8988T (cell line): Measurements from ENCODE around the gene CACNG8.
"Not testable (repeated sequence)": the region's sequence is repeated elsewhere in the genome, so short reads cannot be mapped to it uniquely, and the experiment has no call there.

Source experiments
- DNase-seq: peaks from one replicate; pipeline ENCODE4 v3.0.0; 2011

The CACNG8 gene

DNA sequence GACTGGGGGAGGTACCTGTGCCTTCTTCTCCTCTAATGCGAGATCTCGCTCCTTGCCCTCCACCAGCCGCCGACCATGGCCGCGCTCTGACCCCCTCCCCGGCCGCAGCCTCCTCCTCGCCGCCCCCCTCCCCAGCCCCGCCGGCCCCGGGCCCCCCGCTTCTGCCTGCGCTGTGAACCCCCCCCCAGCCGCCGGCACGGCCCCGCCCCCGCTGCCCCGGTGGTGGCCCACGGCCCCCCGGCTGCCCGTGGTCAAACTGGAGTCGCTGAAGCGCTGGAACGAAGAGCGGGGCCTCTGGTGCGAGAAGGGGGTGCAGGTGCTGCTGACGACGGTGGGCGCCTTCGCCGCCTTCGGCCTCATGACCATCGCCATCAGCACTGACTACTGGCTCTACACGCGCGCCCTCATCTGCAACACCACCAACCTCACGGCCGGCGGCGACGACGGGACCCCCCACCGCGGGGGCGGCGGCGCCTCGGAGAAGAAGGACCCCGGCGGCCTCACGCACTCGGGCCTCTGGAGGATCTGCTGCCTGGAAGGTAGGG lies at the start of gene CACNG8:
TSS of gene CACNG8 (plus strand) at position 51 of the 545 bp plus-strand sequence.
- DNase-seq: no peak

DNA sequence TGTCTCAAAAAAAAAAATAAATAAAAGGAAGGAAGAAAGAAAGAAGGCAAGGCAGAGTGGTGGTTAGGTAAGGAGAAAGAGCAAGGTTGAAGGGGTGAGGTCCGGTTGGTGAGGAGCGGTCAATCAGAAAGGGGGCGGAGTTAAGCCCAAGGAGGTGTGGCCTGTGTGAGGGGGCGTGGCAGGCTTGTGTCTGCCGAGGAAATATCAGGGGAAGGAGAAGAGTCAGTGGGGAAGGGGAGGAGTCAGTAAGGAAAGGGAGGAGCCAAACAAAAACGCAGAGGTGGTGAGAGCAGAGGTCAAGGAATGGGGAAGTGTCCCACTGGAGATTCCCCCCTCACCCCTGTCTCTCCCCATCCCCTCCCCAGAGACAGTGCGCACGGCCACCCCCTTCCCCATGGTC lies 47.7 kb upstream of the CACNG8 start:
- DNase-seq: no peak

DNA sequence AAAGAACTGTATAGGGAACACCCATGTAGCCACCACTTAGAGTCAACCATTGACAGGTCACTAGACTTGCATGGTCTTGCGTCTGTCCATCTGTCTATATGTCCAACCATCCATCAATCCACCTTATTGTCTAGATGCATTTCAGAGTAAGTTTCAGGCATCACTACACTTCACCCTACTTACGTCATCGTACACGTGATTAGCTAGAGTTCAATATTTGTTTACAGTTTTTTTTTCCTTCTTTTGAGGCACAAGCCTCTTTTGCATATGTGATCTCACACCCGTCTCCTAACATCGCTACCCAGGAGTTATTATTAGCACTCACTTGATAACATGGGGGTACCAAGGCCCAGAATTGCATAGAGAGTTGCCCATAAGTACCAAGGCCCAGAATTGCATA lies 46.7 kb upstream of the CACNG8 start:
- no peak for DNase-seq

DNA sequence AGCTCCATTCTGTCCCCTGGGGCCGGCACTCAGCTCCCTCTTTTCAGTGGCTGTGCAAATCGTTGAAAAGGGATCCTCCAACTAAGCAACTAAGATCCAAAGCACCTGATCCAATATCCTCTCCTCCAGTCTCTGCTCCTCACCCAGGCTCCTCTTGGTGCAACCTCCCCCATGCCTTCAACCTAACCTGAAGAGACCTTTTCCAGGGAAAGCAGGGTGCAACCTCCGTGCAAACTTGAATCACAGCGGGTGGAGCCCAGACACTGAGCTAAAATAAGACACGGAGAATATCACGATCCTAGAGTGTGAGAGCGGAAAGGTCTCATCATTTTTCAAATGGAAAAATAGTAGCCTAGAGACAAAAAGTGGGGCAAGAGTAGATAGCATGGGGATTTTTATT lies 45.4 kb upstream of the CACNG8 start:
- DNase-seq: no peak

DNA sequence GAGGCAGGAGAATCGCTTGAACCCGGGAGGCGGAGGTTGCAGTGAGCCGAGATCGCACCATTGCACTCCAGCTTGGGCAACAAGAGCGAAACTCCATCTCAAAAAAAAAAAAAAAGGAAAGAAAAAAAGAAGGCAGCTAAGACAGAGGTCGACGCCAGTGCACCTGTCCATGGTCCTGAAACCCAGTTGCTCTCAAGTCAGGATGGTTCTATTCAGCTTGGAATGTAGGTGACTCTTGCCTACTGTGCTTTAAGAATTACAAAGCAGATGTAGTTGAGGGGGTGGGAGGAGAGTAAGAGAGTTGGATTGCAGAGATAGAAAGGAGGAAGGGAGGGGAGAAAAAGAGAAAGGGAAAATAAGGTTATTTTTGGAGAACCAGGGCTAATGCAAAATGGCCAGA lies 35.0 kb upstream of the CACNG8 start:
- no peak for DNase-seq

DNA sequence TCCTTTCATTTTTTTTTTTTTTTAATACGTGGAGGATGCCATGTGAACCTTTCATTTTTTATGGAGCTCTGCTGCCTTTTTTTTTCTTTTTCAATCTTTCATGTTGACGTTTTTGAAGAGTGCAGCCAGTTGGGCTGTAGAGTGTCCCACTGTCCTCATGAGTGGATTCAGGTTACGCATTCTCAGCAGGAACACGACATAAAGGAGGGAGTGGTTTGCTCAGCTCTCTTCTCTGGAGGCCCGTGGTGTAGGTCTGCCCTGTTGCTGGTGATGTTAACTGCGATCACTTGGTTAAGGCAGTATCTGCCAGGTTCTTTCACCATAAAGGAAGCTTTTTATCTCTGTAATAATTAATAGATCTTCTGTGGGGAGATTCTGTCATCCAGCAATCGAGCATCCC lies 26.7 kb upstream of the CACNG8 start:
- DNase-seq: no peak

DNA sequence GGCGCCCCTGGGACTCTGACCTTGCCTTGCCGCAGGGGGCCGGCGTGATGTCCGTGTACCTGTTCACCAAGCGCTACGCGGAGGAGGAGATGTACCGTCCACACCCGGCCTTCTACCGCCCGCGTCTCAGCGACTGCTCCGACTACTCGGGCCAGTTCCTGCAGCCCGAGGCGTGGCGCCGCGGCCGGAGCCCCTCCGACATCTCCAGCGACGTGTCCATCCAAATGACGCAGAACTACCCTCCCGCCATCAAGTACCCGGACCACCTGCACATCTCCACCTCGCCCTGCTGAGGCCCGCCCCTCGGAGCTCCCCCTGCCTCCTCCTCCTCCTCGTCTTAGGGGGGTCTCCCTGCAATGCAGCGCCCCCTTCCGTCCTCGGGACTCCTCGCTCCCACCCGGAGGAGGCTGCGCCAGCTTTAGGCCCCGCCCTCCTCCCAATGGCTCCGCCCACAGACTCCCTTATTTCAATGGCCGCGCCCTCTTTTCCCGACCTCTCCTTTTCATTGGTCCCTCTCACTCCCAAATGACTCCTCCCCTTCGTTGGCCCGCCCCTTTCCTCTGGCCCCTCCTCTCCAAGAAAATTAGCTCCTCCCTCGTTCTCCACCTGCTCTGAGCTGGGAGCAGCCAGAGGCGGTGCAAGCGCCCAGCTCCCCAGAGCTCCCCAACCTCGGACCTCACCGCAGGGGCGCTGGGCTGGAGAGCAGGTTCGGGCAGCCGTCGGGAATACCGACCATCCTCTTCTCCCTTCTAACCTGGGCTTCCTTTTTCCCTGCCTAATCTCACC lies 20.5 kb upstream of the CACNG8 start:
- no peak for DNase-seq

DNA sequence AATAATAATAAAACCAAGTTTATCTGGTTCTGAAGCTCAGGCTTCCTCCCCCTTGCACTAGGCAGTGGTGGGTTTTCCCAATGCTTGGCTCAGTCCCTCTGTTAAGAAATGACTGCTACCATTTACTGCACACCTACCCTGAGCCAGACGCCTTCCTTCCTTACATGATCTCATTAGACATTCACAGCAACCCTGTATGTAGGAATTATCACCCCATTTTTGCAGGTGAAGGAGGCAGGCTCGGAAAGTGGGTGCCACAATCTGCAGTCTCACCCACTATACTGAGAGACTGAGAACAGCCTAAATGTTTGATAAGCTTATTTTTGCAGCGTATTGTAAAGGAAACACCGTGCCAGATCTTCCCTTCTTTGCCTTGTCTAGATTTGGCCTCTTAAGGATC lies 18.3 kb upstream of the CACNG8 start:
- DNase-seq: no peak

DNA sequence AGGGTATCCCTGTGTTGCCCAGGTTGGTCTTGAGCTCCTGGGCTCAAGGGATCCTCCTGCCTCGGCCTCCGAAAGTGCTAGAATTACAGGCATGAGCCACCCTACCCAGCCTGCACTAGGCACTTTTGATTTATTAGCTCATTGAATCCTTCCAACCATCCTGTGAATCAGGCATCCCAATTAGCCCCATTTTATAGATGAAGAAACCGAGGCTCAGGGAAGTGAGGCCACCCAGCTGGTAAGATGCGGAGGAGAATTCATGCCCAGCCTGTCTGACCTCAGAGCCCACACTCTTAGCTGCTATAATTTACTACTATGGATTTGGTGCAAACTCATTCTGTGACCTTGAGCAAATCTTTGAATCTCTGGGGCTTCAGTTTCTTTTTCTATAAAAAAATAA lies 17.8 kb upstream of the CACNG8 start:
- no peak for DNase-seq

DNA sequence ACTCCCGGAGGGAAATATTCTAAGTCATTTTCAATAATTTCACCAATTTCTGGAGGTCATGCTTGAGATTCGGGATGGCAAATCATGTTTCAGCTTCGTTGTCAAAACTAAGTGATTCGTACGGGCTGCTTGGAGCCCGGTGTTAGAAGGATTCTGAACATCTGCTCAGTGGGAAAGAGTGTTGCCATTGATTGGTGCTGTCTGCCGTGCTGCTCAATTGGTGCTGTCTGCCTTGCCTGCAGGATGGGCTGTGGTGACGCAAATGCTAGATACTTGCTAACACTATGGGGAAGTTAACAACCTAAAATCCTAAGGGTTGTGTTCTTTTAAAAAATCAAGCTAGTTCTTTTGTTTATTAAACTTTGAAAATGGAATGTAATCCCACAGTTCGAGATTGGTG lies 17.3 kb upstream of the CACNG8 start:
- DNase-seq: no peak

DNA sequence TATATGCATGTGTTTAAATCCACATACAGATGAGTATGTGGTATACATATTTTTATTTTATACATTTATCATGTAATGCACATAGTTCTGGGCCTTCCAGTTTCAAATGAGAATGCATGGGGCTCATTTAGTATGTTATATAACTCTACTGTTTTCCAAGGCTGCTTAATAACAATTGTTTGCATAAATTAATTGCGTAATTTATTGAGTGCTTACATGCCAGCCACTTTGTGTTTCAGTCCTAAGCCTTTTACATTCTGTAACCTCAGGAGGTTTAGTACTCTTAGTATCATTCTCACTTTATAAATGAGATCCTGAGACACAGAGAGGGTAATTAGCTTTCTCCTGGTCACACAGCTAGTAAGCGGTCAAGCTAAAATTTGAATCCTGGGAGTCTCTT lies 16.7 kb upstream of the CACNG8 start:
- DNase-seq: no peak

DNA sequence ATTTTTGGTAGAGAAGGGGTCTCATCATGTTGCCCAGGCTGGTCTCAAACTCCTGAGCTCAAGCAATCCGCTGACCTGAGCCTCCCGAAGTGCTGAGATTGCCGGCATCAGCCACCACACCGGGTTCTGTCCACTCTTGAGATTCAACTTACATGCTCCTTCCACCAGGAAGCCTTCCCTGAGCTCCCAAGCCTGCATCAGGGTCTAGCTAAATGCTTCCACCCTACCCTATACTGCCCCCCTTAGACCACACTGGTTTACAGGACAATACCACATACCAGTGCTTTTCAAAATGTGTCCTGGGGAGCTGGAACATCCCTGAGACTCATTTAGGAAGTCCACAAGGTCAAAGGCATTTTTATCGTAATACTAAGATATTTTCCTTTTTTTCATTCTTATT lies 15.1 kb upstream of the CACNG8 start:
- DNase-seq: no peak

DNA sequence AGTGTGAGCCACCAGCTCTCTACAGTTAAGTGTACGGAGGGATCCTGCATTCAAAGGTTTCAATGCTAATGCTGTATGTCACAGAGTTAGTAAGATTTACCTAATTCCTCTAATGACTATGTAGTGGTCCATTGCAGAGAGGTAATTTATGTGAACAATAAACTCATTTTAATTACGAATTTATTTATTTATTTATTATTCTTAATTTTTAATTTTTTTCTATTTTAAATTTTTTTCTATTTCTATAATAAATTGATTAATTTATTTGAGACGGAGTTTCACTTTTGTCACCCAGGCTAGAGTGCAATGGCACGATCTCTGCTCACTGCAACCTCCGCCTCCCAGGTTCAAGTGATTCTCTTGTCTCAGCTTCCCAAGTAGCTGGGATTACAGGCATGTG lies 14.1 kb upstream of the CACNG8 start:
- not testable (repeated sequence) for DNase-seq

DNA sequence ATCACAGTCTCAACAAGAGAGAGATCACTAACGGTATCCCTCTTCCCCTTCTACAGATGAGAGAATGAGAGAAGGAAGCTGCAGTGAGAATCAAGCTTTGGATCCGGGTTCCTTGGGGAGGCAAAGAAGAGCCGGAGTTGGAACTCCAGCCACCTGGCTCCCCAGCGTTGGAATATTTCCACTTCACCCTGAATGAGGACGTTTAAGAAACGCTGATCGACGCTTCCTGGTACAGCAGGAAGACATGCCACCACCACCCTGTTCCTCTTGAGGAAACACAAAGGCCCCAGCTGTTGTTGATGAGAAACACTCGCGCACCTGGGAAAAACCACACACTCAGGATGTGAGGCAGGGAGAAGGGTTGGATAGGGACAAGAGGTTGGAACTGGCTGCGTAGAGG lies 11.3 kb upstream of the CACNG8 start:
- DNase-seq: no peak

DNA sequence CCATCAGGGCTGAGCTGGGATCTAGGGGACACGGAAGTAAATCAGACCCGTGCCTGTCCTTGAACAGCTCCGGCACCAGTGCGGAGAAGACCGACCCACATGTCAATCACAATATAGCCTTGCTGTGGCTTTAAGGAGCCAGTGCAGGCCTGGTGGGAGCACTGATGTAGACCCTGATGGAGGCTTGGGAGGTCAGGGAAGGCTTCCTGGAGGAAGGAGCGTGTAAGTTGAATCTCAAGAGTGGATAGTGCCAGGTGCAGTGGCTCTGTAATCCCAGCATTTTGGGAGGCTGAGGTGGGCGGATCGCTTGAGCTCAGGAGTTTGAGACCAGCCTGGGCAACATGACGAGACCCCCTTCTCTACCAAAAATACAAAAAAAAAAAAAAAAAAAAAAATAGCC lies 10.8 kb upstream of the CACNG8 start:
- DNase-seq: no peak

DNA sequence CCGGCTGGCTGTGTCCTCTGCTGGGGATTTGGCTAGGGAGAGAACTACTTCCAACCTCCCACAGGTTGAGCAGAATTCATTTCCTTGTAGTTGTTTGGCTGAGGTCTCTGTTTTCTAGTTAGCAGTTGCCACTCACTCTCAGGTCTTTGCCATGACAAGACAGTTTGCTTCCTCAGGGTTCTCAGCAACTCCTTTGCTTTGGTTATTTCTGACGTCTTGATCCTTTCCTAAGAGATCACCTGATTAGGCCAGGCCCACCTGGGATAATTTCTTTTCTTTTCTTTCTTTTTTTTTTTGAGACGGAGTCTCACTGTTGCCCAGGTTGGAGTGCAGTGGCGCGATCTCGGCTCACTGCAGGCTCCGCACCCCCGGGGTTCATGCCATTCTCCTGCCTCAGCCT lies 9.4 kb upstream of the CACNG8 start:
- DNase-seq: no peak

DNA sequence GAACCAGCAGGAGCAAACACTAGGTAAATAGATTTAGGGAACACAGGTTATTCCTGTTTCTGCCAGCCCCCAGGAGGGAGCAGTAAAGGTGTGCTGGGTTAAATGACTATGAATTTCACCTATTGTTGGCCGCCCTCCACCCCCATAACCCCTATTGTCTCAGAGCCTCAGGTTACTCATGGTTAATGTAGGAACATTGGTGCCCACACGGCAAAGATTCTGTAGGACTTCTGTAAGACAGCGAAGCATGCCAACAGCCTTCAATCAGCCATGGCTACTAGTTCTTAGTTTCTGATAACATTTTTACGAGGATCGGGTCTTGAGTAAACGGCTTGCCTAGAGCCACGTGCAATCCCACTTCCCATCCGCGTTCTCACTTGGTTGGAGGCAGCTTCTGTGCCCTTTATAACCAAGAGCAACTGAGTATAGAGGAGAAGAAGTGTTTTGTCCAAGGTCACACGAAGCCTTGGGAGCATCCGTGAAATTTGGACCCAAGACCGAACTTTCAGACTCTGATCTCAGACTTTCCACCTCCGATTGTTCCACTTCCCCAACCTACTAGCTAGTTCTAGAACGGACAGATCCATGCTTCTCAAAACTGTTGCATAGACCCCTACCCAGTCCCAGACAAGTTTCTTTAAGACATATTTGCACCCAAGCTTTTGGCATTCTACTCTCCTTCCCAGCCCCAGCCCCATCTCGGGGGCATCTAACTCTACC lies 5.1 kb upstream of the CACNG8 start:
- no peak for DNase-seq

DNA sequence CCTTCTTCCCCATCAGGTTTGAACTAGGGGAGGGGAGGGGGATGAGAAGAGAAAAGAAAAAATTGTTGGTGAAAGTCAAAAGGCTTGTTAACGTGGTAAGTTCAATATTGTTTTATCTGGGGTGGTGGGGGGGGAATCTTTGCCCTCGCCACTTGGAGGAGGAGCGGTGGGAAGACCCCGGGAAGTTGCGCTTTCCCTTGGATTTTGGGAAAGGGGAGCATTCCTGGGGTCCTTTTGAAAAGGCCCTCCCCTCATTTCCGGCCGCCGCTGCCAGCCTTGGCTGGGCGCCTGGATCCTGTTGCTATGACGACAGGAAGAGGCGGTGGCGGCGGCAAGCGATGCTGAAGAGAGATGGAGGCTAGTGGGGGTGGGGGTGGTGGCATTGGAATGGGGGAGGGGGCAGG lies 4.6 kb upstream of the CACNG8 start:
- DNase-seq: no peak

DNA sequence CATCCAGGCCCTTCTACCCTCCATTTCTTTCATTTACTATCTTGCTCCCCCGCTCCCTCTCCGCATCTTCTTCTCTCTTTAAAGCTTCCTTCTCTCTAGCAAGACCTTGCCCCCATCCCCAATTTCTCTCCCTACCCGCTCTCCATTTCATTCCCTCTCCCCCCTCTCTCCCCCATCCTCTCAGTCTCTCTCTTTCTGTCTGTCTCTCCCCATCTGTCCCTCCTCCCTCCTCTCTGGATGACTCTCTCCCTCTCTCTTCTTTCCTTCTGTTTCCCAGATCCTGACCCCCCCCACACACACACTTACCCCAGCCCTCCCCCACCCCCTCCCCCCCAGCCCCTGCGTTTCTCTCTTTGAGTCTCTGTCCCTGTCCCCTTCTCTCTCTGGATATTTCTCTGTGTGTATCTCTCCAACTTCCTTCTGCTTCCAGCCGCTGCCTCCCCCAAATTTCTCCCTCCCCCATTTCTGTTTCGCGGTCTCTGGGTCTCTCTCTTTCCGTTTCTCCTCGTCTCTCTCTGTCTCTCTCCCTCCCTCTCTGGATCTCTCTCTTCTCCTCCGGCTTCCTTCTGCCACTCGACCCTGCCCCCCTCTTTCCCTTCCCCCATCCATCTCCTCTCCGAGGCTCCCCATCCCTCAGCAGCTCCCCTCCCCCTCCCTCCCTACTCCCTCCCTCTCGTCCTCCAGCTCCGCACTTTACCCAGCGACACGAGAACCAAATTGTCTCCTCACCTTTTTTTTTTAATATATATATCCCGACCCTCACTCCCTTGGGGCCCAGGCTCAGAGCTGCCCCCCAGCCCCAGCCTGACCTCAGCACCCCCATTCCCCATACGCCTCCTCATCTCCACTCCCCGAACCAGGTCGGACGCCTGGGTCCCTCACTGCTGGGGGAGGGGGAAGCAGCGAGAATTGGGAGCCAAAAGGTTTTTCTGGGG lies 3.6 kb upstream of the CACNG8 start:
- DNase-seq: no peak

DNA sequence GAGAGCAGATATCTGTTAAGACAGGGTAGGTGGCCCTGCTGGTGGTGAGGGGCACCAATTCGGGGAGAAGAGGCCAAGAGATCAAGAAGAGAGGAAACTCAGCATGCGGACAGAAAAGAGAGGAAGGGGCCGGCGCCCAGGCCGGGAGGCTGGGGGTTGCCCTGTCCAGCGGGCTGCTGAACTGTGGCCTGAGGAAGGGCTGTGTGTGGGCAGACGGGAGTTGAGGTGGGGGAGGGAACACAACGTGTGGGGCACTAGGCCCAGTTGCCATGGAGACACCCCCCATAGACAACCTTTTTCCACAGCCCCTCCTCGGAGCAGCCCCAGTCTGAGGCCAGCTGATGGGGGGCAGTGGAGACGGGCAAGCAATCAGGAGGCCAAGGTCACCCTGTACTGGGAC lies 2.5 kb upstream of the CACNG8 start:
- no peak for DNase-seq

DNA sequence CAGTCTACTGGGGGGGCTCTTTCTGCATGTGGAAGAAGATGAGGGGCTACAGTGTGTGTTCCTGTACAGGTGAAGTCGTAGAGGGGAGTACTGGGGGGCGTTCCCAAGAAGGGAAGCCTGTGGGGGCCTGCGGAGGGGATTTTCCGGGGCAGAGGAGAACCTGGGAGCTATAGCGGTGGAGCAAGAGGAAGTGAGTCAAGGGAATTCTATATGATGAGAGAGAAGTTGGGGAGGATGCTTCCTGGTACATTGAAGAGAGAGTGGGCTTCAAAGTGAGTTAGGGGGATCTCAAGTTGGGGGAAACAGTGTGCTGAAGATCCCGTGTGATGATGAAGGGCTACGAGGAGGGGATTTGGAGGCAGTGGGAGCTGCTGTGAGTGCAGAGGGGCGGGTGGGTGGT lies 1.9 kb upstream of the CACNG8 start:
- no peak for DNase-seq

DNA sequence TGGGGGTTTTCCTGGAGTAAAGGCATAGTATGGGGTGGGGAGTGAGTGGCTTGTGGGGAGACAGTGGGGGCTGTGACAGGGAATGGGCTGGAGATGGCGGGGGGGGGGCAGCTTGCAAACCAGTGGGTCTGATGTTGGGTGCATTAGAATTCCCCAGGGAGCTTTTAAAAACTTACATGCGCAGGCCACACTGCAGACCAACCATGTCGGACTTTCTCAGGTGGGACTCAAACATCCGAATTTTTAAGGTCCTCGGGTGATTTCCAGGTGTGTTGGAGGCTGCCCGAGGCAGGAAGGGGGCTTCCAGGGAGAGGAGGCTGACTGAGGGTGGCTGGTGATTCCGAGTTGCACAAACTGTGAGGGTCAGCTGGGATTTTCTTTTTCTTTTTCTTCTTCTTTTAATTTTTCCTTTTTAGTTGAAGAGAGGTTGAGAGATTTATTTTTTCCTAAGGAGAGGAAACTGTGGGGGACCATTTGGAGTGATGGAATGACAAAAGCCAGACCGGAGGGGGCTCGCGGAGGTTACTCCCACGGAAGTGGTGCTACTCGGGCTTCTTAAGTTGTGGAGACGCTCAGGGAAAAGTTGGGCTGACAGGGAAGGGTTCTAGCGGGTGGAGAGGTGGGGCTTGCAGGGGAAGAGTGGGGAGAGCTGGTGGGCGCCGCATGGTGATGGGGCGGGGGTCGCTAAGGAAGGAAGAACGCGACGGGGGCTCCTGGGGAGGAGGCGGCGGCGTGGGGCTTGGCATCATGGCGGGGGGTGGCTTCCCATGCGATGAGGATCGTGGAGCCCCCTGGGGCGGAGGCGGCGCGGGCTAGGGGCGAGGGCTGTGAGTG lies 997 bp upstream of the CACNG8 start:
- DNase-seq: no peak
